ENCODE measurements around the gene FOSB.

The FOSB gene

GRCh38 chr19:45442778-45443461 lies 24.9 kb upstream of the FOSB start:
- DNase-seq, result peak; percentile 96

- peak; percentile 80 for DNase-seq
These were observed 24.1 kb upstream of the FOSB start for GRCh38 chr19:45443462-45444317.

GRCh38 chr19:45444318-45445041 lies 23.3 kb upstream of the FOSB start:
- DNase-seq, result peak; percentile 85

DNA sequence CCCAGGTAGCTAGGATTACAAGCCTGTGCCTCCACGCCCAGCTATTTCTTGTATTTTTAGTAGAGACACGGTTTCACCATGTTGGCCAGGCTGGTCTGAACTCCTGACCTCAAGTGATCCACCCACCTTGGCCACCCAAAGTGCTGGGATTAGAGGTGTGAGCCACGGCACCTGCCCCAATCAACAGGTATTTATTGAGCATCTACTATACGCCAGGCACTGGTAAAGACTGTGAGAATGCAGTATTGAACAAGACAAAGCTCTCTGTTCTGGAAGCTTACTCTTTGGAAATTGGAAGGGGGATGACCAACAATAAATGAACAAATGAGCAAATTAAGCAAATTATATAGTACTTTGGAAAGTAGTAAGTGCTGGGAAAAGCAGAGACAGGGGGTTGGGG lies 22.7 kb upstream of the FOSB start:
- DNase-seq, result no peak

DNA sequence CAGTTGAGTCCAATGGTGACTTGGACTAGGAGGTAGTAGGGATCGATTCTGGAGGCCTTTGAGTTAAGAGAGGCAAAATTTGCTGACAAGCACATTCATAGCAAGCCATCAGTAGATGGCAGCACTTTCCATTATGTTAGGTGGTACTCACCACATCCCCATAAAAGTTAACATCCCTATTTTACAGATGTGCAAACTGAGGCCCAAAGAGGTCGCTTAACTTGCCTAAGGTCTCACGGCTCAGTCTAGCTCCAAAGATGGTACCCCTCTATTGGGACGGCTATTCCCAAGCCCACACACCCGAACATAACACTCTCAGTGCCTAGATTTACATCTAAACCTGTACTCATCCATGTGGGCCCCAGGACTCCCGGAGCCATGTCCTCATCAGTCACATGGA lies 21.5 kb upstream of the FOSB start:
- peak; percentile 61 for DNase-seq

DNA sequence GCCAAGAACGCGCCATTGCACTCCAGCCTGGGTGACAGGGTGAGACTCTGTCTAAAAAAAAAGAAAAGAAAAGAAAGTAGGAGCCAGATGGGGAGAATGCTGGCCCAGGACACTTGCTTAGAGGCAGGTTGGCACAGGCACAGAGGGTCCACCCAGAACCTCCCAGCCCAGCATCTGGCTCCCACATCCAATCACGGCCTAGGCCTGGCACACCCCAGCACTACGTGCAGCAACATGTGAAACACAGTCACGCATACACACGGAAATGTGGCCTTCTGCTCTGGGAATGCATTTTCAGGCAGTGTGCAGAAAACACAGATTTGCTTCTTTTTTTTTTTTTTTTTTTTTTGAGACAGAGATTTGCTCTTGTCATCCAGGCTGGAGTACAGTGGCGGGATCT lies 20.9 kb upstream of the FOSB start:
- no peak for DNase-seq

- DNase-seq, result no peak
These were observed 19.4 kb upstream of the FOSB start for GRCh38 chr19:45448425-45448756.

- no peak for DNase-seq
These were observed 18.9 kb upstream of the FOSB start for GRCh38 chr19:45448887-45449299.

DNA sequence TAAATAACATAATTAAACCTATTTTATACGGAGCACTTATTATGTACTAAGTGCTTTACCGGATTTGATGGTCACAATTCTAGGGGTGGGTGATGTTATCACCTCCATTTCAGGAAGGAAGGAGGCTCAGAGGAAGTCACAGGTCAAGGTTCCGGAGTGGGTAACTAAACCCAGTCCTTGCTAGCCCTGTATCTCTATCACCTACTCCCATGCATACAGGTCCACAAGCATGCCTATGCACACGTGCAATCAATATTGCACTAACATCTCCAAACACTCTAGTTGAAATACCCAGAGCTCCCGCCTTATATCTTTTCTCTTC lies 17.8 kb upstream of the FOSB start:
- DNase-seq, result no peak

DNA sequence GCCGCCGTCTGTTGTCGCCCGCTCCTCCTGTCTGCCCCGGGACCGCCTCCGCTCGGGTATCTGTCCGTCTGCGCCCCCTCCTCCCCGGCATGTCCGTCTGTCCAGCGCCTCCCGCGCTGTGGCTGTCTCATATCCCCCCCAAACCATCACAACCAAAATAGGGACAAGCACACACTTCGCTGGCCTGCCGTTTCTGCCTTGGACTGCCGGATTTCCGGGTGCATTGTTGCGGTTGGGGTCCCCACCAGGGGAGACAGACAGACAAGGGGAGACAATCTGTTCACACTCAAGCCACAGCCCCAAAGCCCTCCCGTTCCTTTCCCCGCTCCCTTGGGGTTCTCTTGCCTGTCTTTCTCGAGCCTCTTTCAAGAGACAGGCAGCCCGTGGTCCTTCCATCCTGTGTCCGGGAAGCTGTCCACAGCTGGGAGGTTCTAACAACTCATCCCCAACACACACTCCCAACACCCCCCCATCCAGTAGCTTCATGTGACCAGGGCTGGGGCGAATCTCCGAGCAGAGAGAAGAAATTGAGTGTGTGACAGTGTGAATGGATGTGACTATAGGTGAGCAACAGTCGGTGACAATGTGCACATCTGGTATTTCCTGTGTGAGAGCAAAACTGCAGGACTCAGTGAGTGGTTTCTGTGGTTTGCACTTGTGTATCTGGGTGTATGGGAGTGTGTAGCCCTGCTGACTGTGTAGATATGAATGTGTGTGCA lies 16.5 kb upstream of the FOSB start:
- DNase-seq, result no peak

DNA sequence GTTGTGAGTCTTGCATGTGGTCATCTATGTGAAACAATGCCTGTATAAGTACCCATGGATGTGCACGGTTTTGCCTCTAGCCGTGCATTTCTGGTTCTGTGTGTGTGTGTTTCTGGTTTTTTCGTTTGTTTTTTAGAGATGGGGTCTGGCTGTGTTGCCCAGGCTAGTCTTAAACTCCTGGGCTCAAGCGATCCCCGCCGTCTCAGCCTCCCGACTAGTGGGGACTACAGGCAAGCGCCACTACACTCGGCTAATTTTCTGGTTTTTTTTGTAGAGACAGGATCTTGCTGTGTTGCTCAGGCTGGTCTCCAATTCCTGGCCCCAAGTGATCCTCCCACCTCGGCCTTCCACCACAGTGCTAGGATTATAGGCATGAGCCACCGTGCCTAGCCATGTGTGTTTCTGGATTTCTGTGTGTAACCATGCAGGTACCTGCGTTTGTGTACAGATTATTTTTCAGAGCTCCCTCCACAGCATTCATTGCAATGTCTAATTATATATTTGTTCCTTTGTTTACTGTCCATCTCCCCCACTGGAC lies 15.9 kb upstream of the FOSB start:
- DNase-seq, result no peak

DNA sequence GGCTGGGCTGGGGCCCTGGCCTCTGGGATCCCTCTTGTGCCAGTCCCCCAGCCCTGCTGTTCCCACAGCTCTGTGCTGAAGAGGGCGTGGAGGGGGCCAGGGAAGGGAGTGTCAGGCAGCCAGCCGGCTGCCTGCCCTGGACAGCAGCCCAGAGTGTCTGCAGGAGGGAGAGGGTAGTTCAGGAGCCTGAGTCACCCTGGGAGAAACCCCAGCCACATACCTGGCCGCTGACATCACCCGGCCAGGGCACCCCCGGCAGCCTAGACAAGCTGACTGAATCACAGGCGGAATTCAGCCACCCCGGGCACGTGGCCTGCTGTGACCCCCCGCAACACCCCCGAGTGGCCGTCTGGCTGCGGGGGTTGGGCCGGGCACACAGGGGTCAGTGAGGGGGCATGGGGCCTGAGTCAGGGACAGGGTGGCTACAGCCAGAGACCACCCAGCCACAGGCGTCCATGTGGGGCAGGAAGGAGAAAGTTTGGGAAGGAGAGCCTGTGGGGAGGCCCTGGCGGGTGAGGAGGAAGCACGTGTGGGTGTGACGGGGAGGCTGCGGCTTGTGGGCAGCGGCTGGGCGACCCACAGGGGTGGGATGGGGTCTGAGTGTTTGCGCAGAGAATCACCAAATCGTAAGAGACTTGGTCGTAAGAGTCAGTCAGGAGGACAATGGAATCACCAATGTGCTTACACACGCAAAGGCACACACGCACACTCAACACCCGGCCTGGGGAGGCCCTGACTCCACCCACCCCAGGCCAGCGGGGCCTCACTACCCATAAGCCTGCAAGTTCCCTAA lies 11.9 kb upstream of the FOSB start:
- peak; percentile 93 for DNase-seq

DNA sequence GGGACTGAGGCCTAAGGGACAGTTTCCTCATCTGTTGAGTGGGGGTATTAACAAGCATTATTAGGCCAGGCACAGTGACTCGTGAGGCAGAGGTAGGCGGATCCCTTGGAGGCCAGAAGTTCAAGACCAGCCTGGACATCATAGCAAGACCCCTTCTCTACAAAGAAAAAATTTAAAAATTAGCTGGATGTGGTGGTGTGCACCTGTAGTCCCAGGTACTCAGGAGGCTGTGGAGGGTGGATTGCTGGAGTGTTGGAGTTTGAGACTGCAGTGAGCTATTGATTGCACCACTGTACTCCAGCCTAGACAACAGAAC lies 11.3 kb upstream of the FOSB start:
- DNase-seq, result no peak

DNA sequence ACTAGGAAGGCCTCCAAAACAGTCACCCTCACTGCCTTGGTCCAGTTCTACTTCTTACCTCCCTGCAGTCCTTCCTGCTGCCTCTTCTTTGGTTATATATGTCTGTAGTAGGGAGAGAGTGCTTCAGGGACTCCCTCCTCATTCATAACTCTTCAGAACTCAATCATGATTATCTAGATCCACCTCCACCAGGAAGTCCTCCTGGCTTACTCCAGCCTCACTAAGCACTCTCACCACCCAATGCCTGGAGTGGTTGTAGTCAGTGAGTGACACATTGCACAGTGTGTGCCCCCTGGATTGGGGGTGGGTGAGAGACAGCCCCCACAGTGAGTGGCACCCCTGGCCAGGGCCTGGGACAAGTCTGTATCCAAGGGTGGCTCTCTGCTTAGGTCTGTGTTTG lies 10.0 kb upstream of the FOSB start:
- DNase-seq, result no peak

DNA sequence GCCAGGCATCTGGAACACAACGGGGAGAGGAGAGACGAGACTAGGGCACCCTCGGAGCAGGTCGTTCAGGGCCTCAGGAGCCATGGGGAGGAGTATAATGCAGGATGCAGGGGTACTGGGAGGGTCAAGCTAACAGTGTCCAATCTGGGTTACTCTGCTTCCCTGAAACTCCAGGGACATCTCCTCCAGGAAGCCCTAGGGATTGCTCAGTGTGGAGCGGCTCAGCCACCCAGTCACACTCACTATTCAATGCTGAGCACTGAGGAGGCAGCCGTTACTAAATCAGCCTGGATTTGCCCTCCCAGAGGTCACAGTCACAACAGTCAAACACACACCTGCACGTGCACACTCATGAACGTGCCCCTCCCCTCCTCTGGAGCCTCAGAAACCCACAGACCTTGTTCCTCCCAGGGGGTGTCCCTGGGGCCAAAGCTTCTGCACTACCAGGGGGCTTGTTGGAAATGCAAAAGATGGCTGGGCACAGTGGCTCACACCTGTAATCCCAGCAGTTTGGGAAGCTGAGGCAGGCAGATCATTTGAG lies 6.9 kb upstream of the FOSB start:
- no peak for DNase-seq

GRCh38 chr19:45462174-45462573 lies 5.6 kb upstream of the FOSB start:
- DNase-seq, result no peak

DNA sequence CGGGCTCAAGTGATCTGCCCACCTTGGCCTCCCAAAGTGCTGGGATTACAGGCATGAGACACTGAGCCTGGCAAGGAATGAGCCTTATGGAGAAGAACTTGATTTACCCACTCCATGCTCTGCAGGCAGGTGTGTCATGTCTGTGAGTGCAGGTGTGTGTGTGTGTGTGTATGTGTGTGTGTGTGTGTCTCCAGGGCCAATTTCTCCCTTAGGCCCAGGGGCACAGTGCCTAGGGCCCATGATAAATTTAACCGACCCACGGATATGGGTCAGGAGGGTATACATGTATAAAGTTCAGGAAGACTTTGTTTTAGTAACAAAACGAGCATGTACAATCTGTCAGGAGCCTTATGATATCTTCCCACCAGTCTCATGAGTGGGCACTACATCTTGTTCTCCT lies 4.6 kb upstream of the FOSB start:
- DNase-seq, result no peak

- DNase-seq, result no peak
These were observed 3.5 kb upstream of the FOSB start for GRCh38 chr19:45464274-45464673.

- no peak for DNase-seq
These were observed 2.8 kb upstream of the FOSB start for GRCh38 chr19:45464852-45465441.

DNA sequence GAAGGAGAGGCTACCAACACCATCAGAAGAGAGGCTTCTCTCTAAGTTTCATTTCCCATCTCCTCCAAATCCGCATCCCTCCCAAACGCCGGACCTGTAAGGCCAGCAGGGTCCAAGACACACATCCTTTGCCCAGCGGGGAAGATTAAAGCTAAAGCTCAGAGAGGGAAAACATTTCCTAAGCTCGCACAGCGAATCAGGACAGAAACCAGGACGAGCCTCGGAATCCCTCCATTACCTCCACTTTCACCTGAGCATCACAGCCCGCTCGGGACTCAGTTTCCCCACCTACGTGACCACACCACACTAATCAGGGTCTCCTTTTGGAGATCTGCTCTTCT lies 711 bp upstream of the FOSB start:
- DNase-seq, result no peak

- peak; percentile 24 for DNase-seq
These were observed 409 bp downstream of the FOSB start for GRCh38 chr19:45468159-45468651.

GRCh38 chr19:45468803-45469131 lies 971 bp downstream of the FOSB start:
- DNase-seq, result no peak
